Vagina (tissue), 2 donors: Measurements from ENCODE around the gene SETD3. TPM values are rescaled to one million over a fixed set of nuclear protein-coding genes. Genes with fewer than 3 reads are reported as not detected.

Experiments
- DNase-seq, 2 donors: peaks; one replicate each; pipeline ENCODE4 v3.0.0-alpha.2; 2017; ENCODE audit errors: extremely low spot score in 2 of 2
- H3K27ac ChIP-seq: fragments of 200-600 bp; sonication (generic); one replicate; pipeline ENCODE4 v1.5.1; 2019
- H3K27me3 ChIP-seq: fragments of 200-600 bp; sonication (generic); one replicate; pipeline ENCODE4 v1.5.1; 2019
- H3K36me3 ChIP-seq, 2 donors: fragments of 200-600 bp; sonication (generic); one replicate each; pipeline ENCODE4 v1.5.1; 2017 to 2019
- H3K4me1 ChIP-seq: fragments of 200-600 bp; sonication (generic); one replicate; pipeline ENCODE4 v1.5.1; 2019
- H3K4me3 ChIP-seq, 2 donors: fragments of 200-600 bp; sonication (generic); 1 replicate in 1 of 2; 2 replicates in 1 of 2; pipeline ENCODE4 v1.5.1; 2016 to 2019
- H3K9me3 ChIP-seq: fragments of 200-600 bp; sonication (generic); one replicate; pipeline ENCODE4 v1.5.1; 2019
- POLR2A ChIP-seq, 2 donors: fragments of 450-650 bp; IDR thresholded peaks; one replicate each; pipeline ENCODE4 v1.6.1; 2017; ENCODE audit warnings: antibody characterized with exemption in 2 of 2, mild to moderate bottlenecking in 2 of 2, moderate library complexity in 2 of 2
- POLR2AphosphoS5 ChIP-seq, 2 donors: sonication (generic); formaldehyde crosslinking; IDR thresholded peaks; one replicate each; pipeline ENCODE4 v1.9.0; 2017; ENCODE audit warnings: antibody characterized with exemption in 2 of 2, mild to moderate bottlenecking in 2 of 2, low read depth in 1 of 2; ENCODE audit not compliant: insufficient read depth in 1 of 2
- intact Hi-C: fragments of 100-400 bp; cut with DNase I; formaldehyde crosslinking; loops from one replicate; pipeline ENCODE4 v1.15.1; 2023
- total RNA-seq: library from RNA; depleted of rRNA; stranded (reverse); fragments of >200 nt; gene quantifications from one replicate; pipeline ENCODE4 v1.2.3, GENCODE V29; 2016
- TF ChIP-seq, protein P1 (sequence below), 3 experiments: fragments of 450-650 bp in 2 of 3; fragments of 200-600 bp in 1 of 3; sonication (generic) in 1 of 3; IDR thresholded peaks; one replicate each; pipeline ENCODE4 v1.5.1; 2017 to 2019; ENCODE audit warnings: antibody characterized with exemption in 3 of 3, mild to moderate bottlenecking in 2 of 3, moderate library complexity in 2 of 3

Gene SETD3
- total RNA-seq, 1 donor from 2014 or later, result 49.8 TPM

DNA sequence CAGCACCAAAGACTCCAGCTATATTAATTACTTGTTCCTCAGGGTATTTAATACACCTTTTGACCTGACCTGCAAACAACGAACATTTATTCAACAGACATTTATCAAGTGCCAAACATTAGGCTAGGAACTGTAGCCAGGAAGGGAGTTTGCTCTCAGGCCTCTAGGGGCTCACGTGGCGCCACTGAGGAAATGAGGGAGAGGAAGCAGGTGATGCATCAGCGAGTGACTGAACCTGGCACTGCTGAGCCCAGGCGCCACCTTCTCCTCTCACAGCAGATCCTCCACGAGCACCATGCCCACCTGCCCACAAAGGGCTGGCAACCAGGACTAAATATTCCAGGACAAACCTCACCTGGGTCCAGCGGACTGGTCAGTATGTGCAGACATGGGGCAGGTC, 50.2 kb downstream of the SETD3 start:
- Histone ChIP-seq H3K4me3 (no peak overlapping the region), H3K9me3 (no peaks in the 10 kb centered on the region), H3K27me3 (no peaks in the 10 kb centered on the region), H3K4me1 (no peaks in the 10 kb centered on the region), H3K36me3 (peaks cover 0 to 21% of the 10 kb centered on the region in 2 donors), H3K27ac (no peak overlapping the region)
- peak in 1 of 2 donors; percentile 67 for DNase-seq
- TF ChIP-seq, protein P1, sequence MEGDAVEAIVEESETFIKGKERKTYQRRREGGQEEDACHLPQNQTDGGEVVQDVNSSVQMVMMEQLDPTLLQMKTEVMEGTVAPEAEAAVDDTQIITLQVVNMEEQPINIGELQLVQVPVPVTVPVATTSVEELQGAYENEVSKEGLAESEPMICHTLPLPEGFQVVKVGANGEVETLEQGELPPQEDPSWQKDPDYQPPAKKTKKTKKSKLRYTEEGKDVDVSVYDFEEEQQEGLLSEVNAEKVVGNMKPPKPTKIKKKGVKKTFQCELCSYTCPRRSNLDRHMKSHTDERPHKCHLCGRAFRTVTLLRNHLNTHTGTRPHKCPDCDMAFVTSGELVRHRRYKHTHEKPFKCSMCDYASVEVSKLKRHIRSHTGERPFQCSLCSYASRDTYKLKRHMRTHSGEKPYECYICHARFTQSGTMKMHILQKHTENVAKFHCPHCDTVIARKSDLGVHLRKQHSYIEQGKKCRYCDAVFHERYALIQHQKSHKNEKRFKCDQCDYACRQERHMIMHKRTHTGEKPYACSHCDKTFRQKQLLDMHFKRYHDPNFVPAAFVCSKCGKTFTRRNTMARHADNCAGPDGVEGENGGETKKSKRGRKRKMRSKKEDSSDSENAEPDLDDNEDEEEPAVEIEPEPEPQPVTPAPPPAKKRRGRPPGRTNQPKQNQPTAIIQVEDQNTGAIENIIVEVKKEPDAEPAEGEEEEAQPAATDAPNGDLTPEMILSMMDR (IDR thresholded peaks at IDR 0.05), result no peak
- no peak for TF ChIP-seq POLR2AphosphoS5 (IDR thresholded peaks at IDR 0.05; ENCODE audit: insufficient read depth in 1 of 2, low read depth in 1 of 2)
- no peak for TF ChIP-seq POLR2A (IDR thresholded peaks at IDR 0.05)
- intact Hi-C loops, result no loop called here

DNA sequence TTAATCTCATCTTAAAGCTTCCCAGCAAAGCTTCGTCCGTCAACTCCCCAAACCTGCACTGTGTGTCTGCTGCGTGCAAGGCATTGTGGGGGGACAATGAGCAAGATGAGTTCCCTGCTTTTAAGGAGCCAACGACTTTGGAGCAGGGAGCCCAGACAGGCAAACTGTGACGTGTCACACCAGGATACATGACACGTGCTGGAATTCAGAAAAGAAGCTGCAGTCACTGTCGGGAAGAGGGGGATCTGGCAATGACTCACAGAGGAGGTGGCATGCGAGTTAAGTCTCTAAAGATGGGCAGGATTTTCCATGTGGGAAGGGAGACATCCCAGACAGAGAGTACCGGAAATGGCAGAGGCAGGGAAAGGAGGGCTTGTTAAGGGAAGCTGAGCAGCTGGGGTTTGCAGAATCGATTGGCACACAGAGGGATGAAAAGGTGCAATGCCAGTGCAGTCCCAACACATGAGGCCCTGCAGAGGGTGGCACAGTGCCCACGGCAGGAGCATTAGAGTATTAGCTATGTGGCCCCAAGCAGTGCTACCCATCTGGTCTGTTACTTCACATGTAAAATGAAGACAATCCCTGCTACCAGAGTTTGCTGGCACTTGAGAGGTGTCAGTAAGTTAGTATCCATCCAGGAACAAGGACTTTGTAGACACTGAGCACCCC, 52.9 kb downstream of the SETD3 start:
- Histone ChIP-seq H3K9me3 (no peaks in the 10 kb centered on the region), H3K36me3 (peaks cover 0 to 13% of the 10 kb centered on the region in 2 donors), H3K27me3 (no peaks in the 10 kb centered on the region), H3K27ac (no peak overlapping the region), H3K4me1 (peaks cover 15% of the 10 kb centered on the region), H3K4me3 (no peak overlapping the region)
- intact Hi-C loops, result no loop called here
- no peak for DNase-seq
- TF ChIP-seq, protein P1 (IDR thresholded peaks at IDR 0.05), result no peak
- TF ChIP-seq POLR2A (IDR thresholded peaks at IDR 0.05) (no peak), POLR2AphosphoS5 (IDR thresholded peaks at IDR 0.05; ENCODE audit: insufficient read depth in 1 of 2, low read depth in 1 of 2) (no peak)

DNA sequence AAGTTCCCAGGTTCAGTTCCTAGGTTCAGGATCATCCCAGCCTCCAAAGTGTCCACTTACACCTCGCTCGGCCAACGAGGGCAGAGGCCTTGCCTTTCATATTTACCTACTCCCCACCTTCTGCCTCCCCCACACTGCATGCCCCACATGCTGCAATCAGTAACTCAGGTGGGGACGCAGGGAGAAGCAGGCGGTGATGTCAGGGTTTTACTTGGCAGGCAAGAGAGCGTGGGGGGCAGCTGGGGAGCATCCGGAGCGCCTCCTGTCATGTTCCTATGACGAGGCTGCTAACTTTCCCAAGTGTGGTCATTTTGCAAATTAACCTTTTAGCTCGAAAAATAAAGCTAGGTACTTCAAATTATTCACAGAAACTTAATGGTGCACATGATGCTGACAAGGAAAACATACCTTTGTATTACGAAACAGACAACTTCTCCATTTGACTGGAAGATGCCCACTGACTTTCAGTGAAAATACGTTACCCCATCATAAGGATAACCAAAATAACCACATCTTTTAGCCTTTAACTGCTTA, 53.8 kb downstream of the SETD3 start:
- TF ChIP-seq POLR2AphosphoS5 (IDR thresholded peaks at IDR 0.05; ENCODE audit: insufficient read depth in 1 of 2, low read depth in 1 of 2) (no peak), POLR2A (IDR thresholded peaks at IDR 0.05) (no peak)
- TF ChIP-seq, protein P1 (IDR thresholded peaks at IDR 0.05), result no peak
- H3K36me3 ChIP-seq, result peaks cover 0 to 13% of the 10 kb centered on the region in 2 donors
- H3K4me1 ChIP-seq, result peaks cover 15% of the 10 kb centered on the region
- intact Hi-C loops, result no loop called here
- H3K27me3 ChIP-seq, result no peaks in the 10 kb centered on the region
- no peak overlapping the region for H3K27ac ChIP-seq
- no peak for DNase-seq
- no peak overlapping the region for H3K4me3 ChIP-seq
- no peaks in the 10 kb centered on the region for H3K9me3 ChIP-seq

DNA sequence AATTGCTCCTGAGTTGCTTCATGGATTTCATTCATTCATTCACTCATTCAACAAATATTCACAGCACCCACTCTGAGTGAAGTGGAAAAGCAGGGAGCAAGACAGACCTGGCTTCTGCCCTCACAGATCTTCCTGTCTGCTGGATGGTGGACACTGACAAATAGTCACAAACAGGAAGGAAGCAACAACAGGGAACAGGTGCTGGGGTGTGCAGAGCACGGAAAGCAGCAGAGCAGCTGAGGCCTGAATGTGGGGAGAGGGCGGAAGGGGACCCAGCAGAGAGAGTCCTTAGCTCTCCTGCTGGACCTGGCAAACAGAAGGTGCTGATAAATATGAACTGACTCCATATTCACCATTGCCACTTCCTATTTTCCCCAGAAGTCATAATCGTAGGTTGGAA, 54.4 kb downstream of the SETD3 start:
- no peak for TF ChIP-seq POLR2AphosphoS5 (IDR thresholded peaks at IDR 0.05; ENCODE audit: insufficient read depth in 1 of 2, low read depth in 1 of 2)
- TF ChIP-seq, protein P1 (IDR thresholded peaks at IDR 0.05), result no peak
- no peak for DNase-seq
- Histone ChIP-seq H3K4me1 (peaks cover 15% of the 10 kb centered on the region), H3K27ac (no peak overlapping the region), H3K4me3 (no peak overlapping the region), H3K9me3 (no peaks in the 10 kb centered on the region), H3K27me3 (no peaks in the 10 kb centered on the region), H3K36me3 (peaks cover 0 to 13% of the 10 kb centered on the region in 2 donors)
- intact Hi-C loops, result no loop called here

DNA sequence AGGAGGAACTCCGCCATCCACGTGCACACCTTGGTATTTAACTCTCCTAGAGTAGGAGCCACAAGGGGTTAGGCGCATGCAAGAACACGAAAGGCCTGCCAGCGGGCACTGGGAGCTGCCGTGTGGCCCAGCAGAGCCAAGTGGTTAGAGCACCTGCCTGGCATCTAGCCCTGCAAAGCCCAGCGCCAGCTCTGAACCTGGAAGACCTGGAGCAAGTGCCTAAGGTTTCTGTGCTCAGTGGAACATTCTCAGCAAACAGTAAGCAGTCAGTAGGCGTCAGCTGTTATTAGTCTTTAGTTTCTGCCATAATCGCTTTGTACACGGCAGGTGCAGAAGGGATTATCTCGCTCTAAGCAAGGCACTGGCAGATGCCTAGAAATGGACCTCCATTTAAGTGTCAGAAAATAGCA, 55.4 kb downstream of the SETD3 start:
- Histone ChIP-seq H3K4me1 (peaks cover 15% of the 10 kb centered on the region), H3K27me3 (no peaks in the 10 kb centered on the region), H3K4me3 (no peak overlapping the region), H3K9me3 (no peaks in the 10 kb centered on the region), H3K36me3 (peaks cover 0 to 13% of the 10 kb centered on the region in 2 donors), H3K27ac (no peak overlapping the region)
- no peak for DNase-seq
- no peak for TF ChIP-seq POLR2A (IDR thresholded peaks at IDR 0.05)
- TF ChIP-seq, protein P1 (IDR thresholded peaks at IDR 0.05), result no peak
- TF ChIP-seq POLR2AphosphoS5 (IDR thresholded peaks at IDR 0.05; ENCODE audit: insufficient read depth in 1 of 2, low read depth in 1 of 2), result no peak
- intact Hi-C loops, result no loop called here
